GM21529 (cell line): ENCODE measurements around the gene E2F3.

ENCODE experiments used
- ATAC-seq: cut with Tn5 transposase; IDR thresholded peaks from one replicate; pipeline ENCODE4 v1.9.1; 2021; ENCODE audit not compliant: unreplicated experiment

Gene E2F3

GRCh38 chr6:20433321-20433720 lies 31.6 kb downstream of the E2F3 start:
- ATAC-seq = no peak

- no peak for ATAC-seq
These were observed 32.2 kb downstream of the E2F3 start for GRCh38 chr6:20433929-20434328.

GRCh38 chr6:20434766-20435165 lies 33.1 kb downstream of the E2F3 start:
- ATAC-seq = no peak

- no peak for ATAC-seq
These were observed 35.0 kb downstream of the E2F3 start for GRCh38 chr6:20436719-20437118.

- no peak for ATAC-seq
These were observed 36.0 kb downstream of the E2F3 start for GRCh38 chr6:20437639-20438038.

GRCh38 chr6:20438462-20439070 lies 36.9 kb downstream of the E2F3 start:
- ATAC-seq = no peak

GRCh38 chr6:20439558-20439957 lies 37.9 kb downstream of the E2F3 start:
- ATAC-seq = no peak

GRCh38 chr6:20440296-20440695 lies 38.6 kb downstream of the E2F3 start:
- no peak for ATAC-seq

- ATAC-seq = no peak
These were observed 39.6 kb downstream of the E2F3 start for GRCh38 chr6:20441236-20441635.

GRCh38 chr6:20441921-20442320 lies 40.2 kb downstream of the E2F3 start:
- no peak for ATAC-seq

- ATAC-seq = no peak
These were observed 43.1 kb downstream of the E2F3 start for GRCh38 chr6:20444786-20445271.

- ATAC-seq = no peak
These were observed 45.5 kb downstream of the E2F3 start for GRCh38 chr6:20447157-20447556.

GRCh38 chr6:20447581-20448132 lies 46.0 kb downstream of the E2F3 start:
- no peak for ATAC-seq

- ATAC-seq = no peak
These were observed 47.1 kb downstream of the E2F3 start for GRCh38 chr6:20448828-20449227.

- ATAC-seq = no peak
These were observed 52.6 kb downstream of the E2F3 start for GRCh38 chr6:20454204-20454824.

- no peak for ATAC-seq
These were observed 53.7 kb downstream of the E2F3 start for GRCh38 chr6:20455251-20455940.

- no peak for ATAC-seq
These were observed 56.6 kb downstream of the E2F3 start for GRCh38 chr6:20458027-20458894.

GRCh38 chr6:20459682-20460081 lies 58.0 kb downstream of the E2F3 start:
- no peak for ATAC-seq

GRCh38 chr6:20461576-20461975 lies 59.9 kb downstream of the E2F3 start:
- no peak for ATAC-seq

- peak; percentile 68 for ATAC-seq
These were observed 61.7 kb downstream of the E2F3 start for GRCh38 chr6:20463396-20463795.

- no peak for ATAC-seq
These were observed 62.4 kb downstream of the E2F3 start for GRCh38 chr6:20464041-20464440.
